Activated B cell treated with CpG ODN at 0.5 μM for 24 hours (primary cell): ENCODE results near the gene SYNE2. TPM values are rescaled to one million over a fixed set of nuclear protein-coding genes. Genes with fewer than 3 reads are reported as not detected.

Experiments
- ATAC-seq: fragments of 200-7000 bp; cut with Tn5 transposase; one replicate; pipeline ENCODE4 v1.10.0; 2021; ENCODE audit warnings: low read depth, mild to moderate bottlenecking, moderate library complexity
- CTCF ChIA-PET: fragments of 350-600 bp; sonication (Branson Sonifier 250); formaldehyde crosslinking; loops from one replicate; lab custom pipeline; 2021; ENCODE audit warnings: antibody characterized with exemption; lab: Charles Lee
- POLR2A ChIA-PET: fragments of 350-600 bp; sonication (Branson Sonifier 250); formaldehyde crosslinking; loops from one replicate; lab custom pipeline; 2021; ENCODE audit warnings: antibody characterized with exemption; lab: Charles Lee
- DNase-seq: peaks from one replicate; pipeline ENCODE4 v3.0.0; 2022
- H3K27ac Mint-ChIP-seq: one replicate; pipeline ENCODE4 v1.8.0; 2020; ENCODE audit warnings: mixed read lengths
- H3K27me3 Mint-ChIP-seq: one replicate; pipeline ENCODE4 v1.8.0; 2021; ENCODE audit warnings: mixed read lengths
- H3K36me3 Mint-ChIP-seq: one replicate; pipeline ENCODE4 v1.8.0; 2021; ENCODE audit warnings: low read depth, mixed read lengths
- H3K4me1 Mint-ChIP-seq: one replicate; pipeline ENCODE4 v1.8.0; 2021; ENCODE audit warnings: mixed read lengths
- H3K4me3 Mint-ChIP-seq: one replicate; pipeline ENCODE4 v1.8.0; 2020; ENCODE audit warnings: mild to moderate bottlenecking, mixed read lengths
- H3K9me3 Mint-ChIP-seq: one replicate; pipeline ENCODE4 v1.8.0; 2020; ENCODE audit warnings: mixed read lengths
- intact Hi-C: fragments of 100-400 bp; cut with micrococcal nuclease; formaldehyde crosslinking; loops from one replicate; pipeline ENCODE4 v1.15.1; 2024
- total RNA-seq: library from RNA; stranded (reverse); gene quantifications from 2 replicates; pipeline ENCODE4 v1.2.3, GENCODE V29; 2022
- TF ChIP-seq, protein P1 (sequence below): fragments of 200-600 bp; IDR thresholded peaks from one replicate; pipeline ENCODE4 v1.8.0; 2022; ENCODE audit warnings: antibody characterized with exemption, mild to moderate bottlenecking

SYNE2 gene
- total RNA-seq, 1 donor from 2014 or later: 40.1 TPM

DNA sequence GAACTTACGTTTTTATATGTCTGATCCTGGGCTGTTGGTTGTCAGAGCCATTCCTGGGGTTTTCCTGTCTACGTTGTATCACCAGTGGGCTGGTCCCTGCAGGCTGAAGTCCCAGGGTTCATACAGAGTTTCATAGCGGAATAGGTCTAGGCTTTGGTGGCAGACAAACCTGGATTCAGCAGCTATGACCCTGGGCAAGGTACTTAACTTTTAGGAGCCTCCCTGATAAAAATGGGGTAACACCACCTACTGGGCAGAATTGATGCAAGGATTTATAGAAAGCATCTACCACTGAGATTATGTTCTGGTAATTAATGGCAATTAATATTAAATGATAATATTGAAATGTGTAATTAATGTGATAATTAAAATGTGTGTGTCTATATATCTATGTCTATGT is 141.2 kb downstream of the SYNE2 start:
- no peaks in the 10 kb centered on the region for H3K27me3 Mint-ChIP-seq
- POLR2A ChIA-PET: interaction anchor here (0.6 kb wide), 1 partner anchor 292 kb away, joined by 8 read pairs; no protein-coding TSS in a partner anchor
- no peak overlapping the region for H3K27ac Mint-ChIP-seq
- H3K9me3 Mint-ChIP-seq: no peaks in the 10 kb centered on the region
- ATAC-seq (no peak), DNase-seq (no peak)
- H3K36me3 Mint-ChIP-seq: peaks cover 36% of the 10 kb centered on the region
- H3K4me3 Mint-ChIP-seq: no peak overlapping the region
- CTCF ChIA-PET: no interaction called here
- H3K4me1 Mint-ChIP-seq: peaks cover 5% of the 10 kb centered on the region
- intact Hi-C loops: loop anchor here (1.0 to 2.0 kb wide), 2 partner anchors 141 to 195 kb away; partner anchors contain the start of gene SYNE2
- TF ChIP-seq, protein P1, sequence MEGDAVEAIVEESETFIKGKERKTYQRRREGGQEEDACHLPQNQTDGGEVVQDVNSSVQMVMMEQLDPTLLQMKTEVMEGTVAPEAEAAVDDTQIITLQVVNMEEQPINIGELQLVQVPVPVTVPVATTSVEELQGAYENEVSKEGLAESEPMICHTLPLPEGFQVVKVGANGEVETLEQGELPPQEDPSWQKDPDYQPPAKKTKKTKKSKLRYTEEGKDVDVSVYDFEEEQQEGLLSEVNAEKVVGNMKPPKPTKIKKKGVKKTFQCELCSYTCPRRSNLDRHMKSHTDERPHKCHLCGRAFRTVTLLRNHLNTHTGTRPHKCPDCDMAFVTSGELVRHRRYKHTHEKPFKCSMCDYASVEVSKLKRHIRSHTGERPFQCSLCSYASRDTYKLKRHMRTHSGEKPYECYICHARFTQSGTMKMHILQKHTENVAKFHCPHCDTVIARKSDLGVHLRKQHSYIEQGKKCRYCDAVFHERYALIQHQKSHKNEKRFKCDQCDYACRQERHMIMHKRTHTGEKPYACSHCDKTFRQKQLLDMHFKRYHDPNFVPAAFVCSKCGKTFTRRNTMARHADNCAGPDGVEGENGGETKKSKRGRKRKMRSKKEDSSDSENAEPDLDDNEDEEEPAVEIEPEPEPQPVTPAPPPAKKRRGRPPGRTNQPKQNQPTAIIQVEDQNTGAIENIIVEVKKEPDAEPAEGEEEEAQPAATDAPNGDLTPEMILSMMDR: no peak

DNA sequence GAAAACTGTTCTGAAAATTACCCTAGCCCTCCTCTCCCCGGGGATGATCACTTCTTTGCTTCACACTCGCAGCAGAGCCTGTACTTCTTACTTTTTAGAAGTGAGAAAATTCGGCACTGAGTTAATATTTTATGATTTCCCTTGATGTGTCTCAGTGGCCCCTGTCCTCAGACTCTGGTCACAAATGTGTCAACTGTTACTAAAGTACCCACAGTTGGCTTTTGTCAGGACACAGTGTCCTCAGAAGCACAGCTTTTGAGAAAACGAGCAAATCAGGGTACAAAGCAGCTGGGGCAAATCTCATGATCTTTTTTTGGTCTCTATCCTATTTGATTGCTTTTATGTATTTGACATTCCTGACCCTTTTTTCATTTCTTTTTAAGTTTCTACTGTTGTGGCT is 142.5 kb downstream of the SYNE2 start:
- Mint-ChIP-seq H3K9me3 (no peaks in the 10 kb centered on the region), H3K27me3 (no peaks in the 10 kb centered on the region), H3K36me3 (peaks cover 44% of the 10 kb centered on the region), H3K4me3 (no peak overlapping the region), H3K27ac (no peak overlapping the region), H3K4me1 (peaks cover 5% of the 10 kb centered on the region)
- CTCF ChIA-PET: no interaction called here
- POLR2A ChIA-PET: no interaction called here
- intact Hi-C loops: loop anchor here (2.0 kb wide), 1 partner anchor 142 kb away; the partner anchor contains the start of gene SYNE2
- TF ChIP-seq, protein P1: no peak
- DNase-seq (no peak), ATAC-seq (no peak)

DNA sequence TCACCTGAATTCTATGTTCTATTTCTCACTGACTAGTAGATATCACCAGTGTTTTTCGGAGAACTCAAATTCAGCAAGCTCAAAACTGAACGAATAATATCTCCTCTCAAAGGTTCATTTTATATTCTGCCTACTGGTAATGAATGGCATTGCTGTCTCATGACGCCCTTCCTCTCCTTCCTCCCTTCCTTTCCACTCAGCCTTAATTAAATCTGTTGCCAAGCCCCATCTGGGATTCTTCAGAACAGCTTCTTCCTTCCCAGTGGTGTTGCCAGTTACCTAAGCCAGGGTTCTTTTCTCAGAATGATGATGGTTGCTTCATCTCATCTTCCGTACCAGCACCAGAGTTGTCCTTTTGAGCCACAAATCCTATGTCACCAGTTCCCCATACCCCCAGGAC is 143.2 kb downstream of the SYNE2 start:
- TF ChIP-seq, protein P1: no peak
- no peaks in the 10 kb centered on the region for H3K9me3 Mint-ChIP-seq
- H3K4me3 Mint-ChIP-seq: no peak overlapping the region
- intact Hi-C loops: no loop called here
- DNase-seq (no peak), ATAC-seq (no peak)
- H3K36me3 Mint-ChIP-seq: peaks cover 46% of the 10 kb centered on the region
- POLR2A ChIA-PET: no interaction called here
- H3K27me3 Mint-ChIP-seq: no peaks in the 10 kb centered on the region
- no peak overlapping the region for H3K27ac Mint-ChIP-seq
- peaks cover 5% of the 10 kb centered on the region for H3K4me1 Mint-ChIP-seq
- CTCF ChIA-PET: no interaction called here

DNA sequence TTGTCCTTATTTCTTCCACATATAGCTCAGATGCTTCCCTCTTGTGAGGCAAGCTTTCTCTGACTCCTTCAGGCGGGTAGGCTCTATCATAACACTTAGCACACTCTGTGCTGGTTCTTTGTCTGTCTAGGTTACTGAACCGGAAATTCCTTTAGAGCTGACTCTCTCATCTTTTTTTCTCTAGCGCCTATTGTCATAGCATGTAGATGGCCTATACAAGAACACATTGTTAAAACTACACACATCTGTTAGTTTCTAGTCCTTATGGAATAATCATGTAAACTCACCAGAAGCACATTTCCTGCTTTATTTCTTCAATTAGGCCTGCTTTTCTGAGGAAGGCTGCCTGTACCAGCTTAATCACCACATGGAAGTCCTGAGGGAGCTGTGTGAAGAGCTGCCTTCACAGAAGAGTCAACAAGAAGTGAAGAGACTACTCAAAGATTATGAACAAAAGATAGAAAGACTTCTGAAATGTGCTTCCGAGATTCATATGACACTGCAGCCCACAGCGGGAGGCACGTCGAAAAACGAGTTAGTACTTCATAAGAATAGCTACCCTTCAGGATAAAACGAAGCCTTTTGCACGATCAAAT is 143.9 kb downstream of the SYNE2 start:
- H3K36me3 Mint-ChIP-seq: peaks cover 49% of the 10 kb centered on the region

DNA sequence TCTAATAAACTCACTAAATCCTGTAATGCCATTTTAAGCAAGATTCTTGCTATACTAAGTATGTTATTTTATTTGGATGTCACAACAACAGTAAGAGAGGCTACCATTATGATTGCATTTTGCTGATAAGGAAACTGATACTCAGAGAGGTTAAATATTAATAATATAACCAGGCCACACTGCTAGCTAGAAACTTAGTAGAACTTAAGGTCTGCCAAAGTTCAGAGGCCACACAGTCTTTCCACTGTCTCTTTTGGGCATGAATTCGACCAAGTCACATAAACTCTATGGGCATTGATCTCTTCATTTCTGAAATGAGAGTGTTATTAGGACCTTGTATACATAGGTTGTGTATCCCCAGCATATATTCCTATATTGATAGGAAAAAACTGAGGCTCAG is 147.9 kb downstream of the SYNE2 start:
- Mint-ChIP-seq H3K4me3 (no peak overlapping the region), H3K4me1 (peaks cover 7% of the 10 kb centered on the region), H3K36me3 (peaks cover 53% of the 10 kb centered on the region), H3K27me3 (no peaks in the 10 kb centered on the region), H3K9me3 (no peaks in the 10 kb centered on the region), H3K27ac (no peak overlapping the region)
- ChIA-PET CTCF (no interaction called here), POLR2A (no interaction called here)
- ATAC-seq (no peak), DNase-seq (no peak)
- intact Hi-C loops: no loop called here
- TF ChIP-seq, protein P1: no peak

More for the DNA sequence above, 143.9 kb downstream of the SYNE2 start:
- ChIA-PET POLR2A (no interaction called here), CTCF (no interaction called here)
- intact Hi-C loops: no loop called here
- Mint-ChIP-seq H3K4me1 (peaks cover 3% of the 10 kb centered on the region), H3K4me3 (no peak overlapping the region), H3K9me3 (no peaks in the 10 kb centered on the region), H3K27ac (no peak overlapping the region), H3K27me3 (no peaks in the 10 kb centered on the region)
- DNase-seq (no peak), ATAC-seq (no peak)
- TF ChIP-seq, protein P1: no peak
